GM23338 (cell line): ENCODE results near the gene CCBE1. TPM values are rescaled to one million over a fixed set of nuclear protein-coding genes. Genes with fewer than 3 reads are reported as not detected.

ENCODE experiments used
- ATAC-seq: fragments of 200-7000 bp; cut with Tn5 transposase; 3 replicates; pipeline ENCODE4 v1.9.1; 2020
- DNase-seq: peaks from one replicate; pipeline ENCODE4 v3.0.0-alpha.2; 2015; ENCODE audit warnings: low spot score
- H2AFZ ChIP-seq: fragments of 200-600 bp; sonication (generic); 2 replicates; pipeline ENCODE4 v1.8.0; 2016; ENCODE audit warnings: antibody characterized with exemption, mild to moderate bottlenecking, moderate library complexity
- H3F3A ChIP-seq: fragments of 200-600 bp; sonication (generic); replicated peaks from 2 replicates; pipeline ENCODE4 v1.8.0; 2017; ENCODE audit warnings: antibody characterized with exemption, mixed run types, low read depth
- H3K27ac ChIP-seq: fragments of 200-600 bp; sonication (generic); 2 replicates; pipeline ENCODE4 v1.6.1; 2016; ENCODE audit warnings: low read depth
- H3K27me3 ChIP-seq: fragments of 200-600 bp; sonication (generic); 2 replicates; pipeline ENCODE4 v1.8.0; 2016; ENCODE audit warnings: mild to moderate bottlenecking, mixed run types, moderate library complexity; ENCODE audit not compliant: insufficient read depth
- H3K36me3 ChIP-seq: fragments of 200-600 bp; sonication (generic); 2 replicates; pipeline ENCODE4 v1.8.0; 2016; ENCODE audit warnings: mild to moderate bottlenecking; ENCODE audit not compliant: insufficient read depth
- H3K4me1 ChIP-seq: fragments of 200-600 bp; sonication (generic); 2 replicates; pipeline ENCODE4 v1.8.0; 2016; ENCODE audit warnings: mild to moderate bottlenecking, moderate library complexity; ENCODE audit not compliant: insufficient read depth
- H3K4me2 ChIP-seq: fragments of 200-600 bp; sonication (generic); 2 replicates; pipeline ENCODE4 v1.7.1; 2017; ENCODE audit warnings: mixed run types
- H3K4me3 ChIP-seq: fragments of 200-600 bp; sonication (generic); 2 replicates; pipeline ENCODE4 v1.6.1; 2016; ENCODE audit warnings: mixed run types
- H3K79me2 ChIP-seq: fragments of 200-600 bp; sonication (generic); replicated peaks from 2 replicates; pipeline ENCODE4 v1.8.0; 2017; ENCODE audit warnings: mild to moderate bottlenecking; ENCODE audit not compliant: insufficient read depth
- H3K9me2 ChIP-seq: fragments of 200-600 bp; sonication (generic); 2 replicates; pipeline ENCODE4 v1.8.0; 2017; ENCODE audit not compliant: insufficient read depth
- H4K20me1 ChIP-seq: fragments of 200-600 bp; sonication (generic); replicated peaks from 2 replicates; pipeline ENCODE4 v1.8.0; 2017; ENCODE audit warnings: mild to moderate bottlenecking; ENCODE audit not compliant: insufficient read depth
- H3K27ac Mint-ChIP-seq: 2 replicates; pipeline ENCODE4 v1.8.0; 2020; ENCODE audit warnings: inconsistent platforms, mild to moderate bottlenecking, moderate library complexity, mixed read lengths
- H3K27me3 Mint-ChIP-seq: 3 replicates; pipeline ENCODE4 v1.8.0; 2022; ENCODE audit warnings: low read depth, mild to moderate bottlenecking, moderate library complexity, mixed read lengths, inconsistent platforms; ENCODE audit not compliant: insufficient read depth, poor library complexity
- H3K36me3 Mint-ChIP-seq: 3 replicates; pipeline ENCODE4 v1.8.0; 2021; ENCODE audit warnings: low read depth, mild to moderate bottlenecking, inconsistent platforms, moderate library complexity, mixed read lengths
- H3K4me1 Mint-ChIP-seq: 3 replicates; pipeline ENCODE4 v1.8.0; 2020; ENCODE audit warnings: mild to moderate bottlenecking, inconsistent platforms, mixed read lengths
- H3K4me3 Mint-ChIP-seq: 3 replicates; pipeline ENCODE4 v1.8.0; 2021; ENCODE audit warnings: moderate library complexity, mild to moderate bottlenecking, inconsistent platforms, mixed read lengths
- H3K9me3 Mint-ChIP-seq: 3 replicates; pipeline ENCODE4 v1.8.0; 2020; ENCODE audit warnings: moderate library complexity, mild to moderate bottlenecking, inconsistent platforms, mixed read lengths
- CREB1 ChIP-seq: fragments of 250-450 bp; sonication (Bioruptor Pico); IDR thresholded peaks from 2 replicates; pipeline ENCODE4 v1.5.0; 2020; ENCODE audit warnings: low read depth, mild to moderate bottlenecking, moderate library complexity
- EZH2 ChIP-seq: fragments of 200-600 bp; sonication (generic); IDR thresholded peaks from one replicate; pipeline ENCODE4 v1.8.0; 2017; ENCODE audit warnings: antibody characterized with exemption, mild to moderate bottlenecking, low read depth; ENCODE audit not compliant: unreplicated experiment
- EZH2phosphoT487 ChIP-seq: fragments of 200-600 bp; sonication (generic); IDR thresholded peaks from one replicate; pipeline ENCODE4 v1.8.1; 2018; ENCODE audit warnings: antibody characterized with exemption; ENCODE audit not compliant: unreplicated experiment
- JUNB ChIP-seq: IDR thresholded peaks from one replicate; pipeline ENCODE4 v1.6.1; 2016; ENCODE audit warnings: antibody characterized with exemption; ENCODE audit not compliant: unreplicated experiment
- NANOG ChIP-seq: IDR thresholded peaks from 2 replicates; pipeline ENCODE4 v1.6.1; 2016; ENCODE audit warnings: antibody characterized with exemption, borderline replicate concordance
- POLR2AphosphoS5 ChIP-seq: IDR thresholded peaks from 2 replicates; pipeline ENCODE4 v1.6.1; 2016; ENCODE audit warnings: antibody characterized with exemption, low read depth
- ZNF114 ChIP-seq: fragments of 250-450 bp; sonication (Bioruptor Pico); IDR thresholded peaks from 2 replicates; pipeline ENCODE4 v1.5.0; 2020; ENCODE audit warnings: mild to moderate bottlenecking, moderate library complexity
- ZNF331 ChIP-seq: fragments of 250-450 bp; sonication (Bioruptor Pico); IDR thresholded peaks from 2 replicates; pipeline ENCODE4 v1.5.0; 2020; ENCODE audit warnings: low read depth, mild to moderate bottlenecking, moderate library complexity
- polyA plus RNA-seq: library from polyadenylated mRNA; unstranded; fragments of >200 nt; fragmentation: Nextera tagmentation; extraction: Ambion mirVana; gene quantifications from 2 replicates; pipeline ENCODE4 v1.2.1, GENCODE V29; 2016
- total RNA-seq: library from RNA; depleted of rRNA; stranded (reverse); fragments of >200 nt; shearing (Covaris generic); gene quantifications from 2 replicates; pipeline ENCODE4 v1.2.3, GENCODE V29; 2014
- TF ChIP-seq, protein P1 (sequence below): IDR thresholded peaks from 2 replicates; pipeline ENCODE4 v1.6.1; 2016; ENCODE audit warnings: antibody characterized with exemption
- TF ChIP-seq, protein P2 (sequence below), 2 experiments: fragments of 200-600 bp in 1 of 2; sonication (generic) in 1 of 2; conservative IDR thresholded peaks; 2 replicates each; pipeline versions ENCODE4 v1.5.1 to v1.6.1; 2016 to 2017; ENCODE audit warnings: antibody characterized with exemption in 2 of 2, low read depth in 2 of 2, mild to moderate bottlenecking in 2 of 2, moderate library complexity in 1 of 2
- TF ChIP-seq, protein P3 (sequence below): fragments of 250-450 bp; sonication (Bioruptor Pico); IDR thresholded peaks from 2 replicates; pipeline ENCODE4 v1.5.0; 2020; ENCODE audit warnings: mild to moderate bottlenecking, moderate library complexity

The CCBE1 gene
- total and polyA plus RNA-seq, 2 experiments from 2014 or later: 2.1 to 2.6 TPM

- TF ChIP-seq ZNF114 (no peak), JUNB (no peak), NANOG (no peak), POLR2AphosphoS5 (no peak)
- TF ChIP-seq, protein P1, sequence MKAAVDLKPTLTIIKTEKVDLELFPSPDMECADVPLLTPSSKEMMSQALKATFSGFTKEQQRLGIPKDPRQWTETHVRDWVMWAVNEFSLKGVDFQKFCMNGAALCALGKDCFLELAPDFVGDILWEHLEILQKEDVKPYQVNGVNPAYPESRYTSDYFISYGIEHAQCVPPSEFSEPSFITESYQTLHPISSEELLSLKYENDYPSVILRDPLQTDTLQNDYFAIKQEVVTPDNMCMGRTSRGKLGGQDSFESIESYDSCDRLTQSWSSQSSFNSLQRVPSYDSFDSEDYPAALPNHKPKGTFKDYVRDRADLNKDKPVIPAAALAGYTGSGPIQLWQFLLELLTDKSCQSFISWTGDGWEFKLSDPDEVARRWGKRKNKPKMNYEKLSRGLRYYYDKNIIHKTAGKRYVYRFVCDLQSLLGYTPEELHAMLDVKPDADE: no peak
Observed at GRCh38 chr18:59721931-59722330, 24.7 kb upstream of the CCBE1 start (continued).

DNA sequence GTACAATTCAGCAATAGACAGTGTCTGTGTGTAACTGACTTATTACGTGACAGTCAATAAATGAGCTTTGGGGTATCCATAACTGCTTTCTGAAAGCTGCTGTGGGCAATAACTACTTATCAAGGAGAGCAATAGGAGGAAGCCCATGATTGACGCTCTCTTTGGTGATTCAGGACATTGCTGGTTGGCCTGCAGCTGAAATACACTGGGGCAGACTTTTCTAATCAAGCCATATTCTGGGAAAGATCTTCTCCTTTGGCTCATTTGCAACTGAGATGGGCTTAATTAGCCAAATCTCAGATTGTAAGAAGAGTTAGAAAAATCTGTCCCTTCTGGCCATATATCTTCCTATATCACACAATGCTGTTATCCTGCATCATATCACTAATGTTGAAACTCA is 24.0 kb upstream of the CCBE1 start:
- H3K36me3 Mint-ChIP-seq: no peaks in the 10 kb centered on the region
- no peak overlapping the region for H3K4me3 ChIP-seq
- H2AFZ ChIP-seq: no peak overlapping the region
- no peak overlapping the region for H3K27ac Mint-ChIP-seq
- H3K9me3 Mint-ChIP-seq: no peaks in the 10 kb centered on the region; the same call in 2 of the 3 replicates
- no peaks in the 10 kb centered on the region for H3K79me2 ChIP-seq
- H3K27me3 ChIP-seq: no peaks in the 10 kb centered on the region
- no peak for DNase-seq
- H3K9me2 ChIP-seq: no peaks in the 10 kb centered on the region
- H3K4me2 ChIP-seq: no peak overlapping the region
- H3K4me3 Mint-ChIP-seq: no peak overlapping the region
- no peaks in the 10 kb centered on the region for H3F3A ChIP-seq
- H4K20me1 ChIP-seq: no peaks in the 10 kb centered on the region
- peaks cover 5% of the 10 kb centered on the region for H3K27me3 Mint-ChIP-seq
- H3K4me1 Mint-ChIP-seq: peaks cover 4% of the 10 kb centered on the region; the same call in 2 of the 3 replicates
- ATAC-seq: no peak
- no peak overlapping the region for H3K27ac ChIP-seq
- H3K4me1 ChIP-seq: no peaks in the 10 kb centered on the region; the same call in 1 of the 2 replicates
- no peaks in the 10 kb centered on the region for H3K36me3 ChIP-seq
- no peak for TF ChIP-seq EZH2phosphoT487
- TF ChIP-seq EZH2: no peak
- TF ChIP-seq, protein P2, sequence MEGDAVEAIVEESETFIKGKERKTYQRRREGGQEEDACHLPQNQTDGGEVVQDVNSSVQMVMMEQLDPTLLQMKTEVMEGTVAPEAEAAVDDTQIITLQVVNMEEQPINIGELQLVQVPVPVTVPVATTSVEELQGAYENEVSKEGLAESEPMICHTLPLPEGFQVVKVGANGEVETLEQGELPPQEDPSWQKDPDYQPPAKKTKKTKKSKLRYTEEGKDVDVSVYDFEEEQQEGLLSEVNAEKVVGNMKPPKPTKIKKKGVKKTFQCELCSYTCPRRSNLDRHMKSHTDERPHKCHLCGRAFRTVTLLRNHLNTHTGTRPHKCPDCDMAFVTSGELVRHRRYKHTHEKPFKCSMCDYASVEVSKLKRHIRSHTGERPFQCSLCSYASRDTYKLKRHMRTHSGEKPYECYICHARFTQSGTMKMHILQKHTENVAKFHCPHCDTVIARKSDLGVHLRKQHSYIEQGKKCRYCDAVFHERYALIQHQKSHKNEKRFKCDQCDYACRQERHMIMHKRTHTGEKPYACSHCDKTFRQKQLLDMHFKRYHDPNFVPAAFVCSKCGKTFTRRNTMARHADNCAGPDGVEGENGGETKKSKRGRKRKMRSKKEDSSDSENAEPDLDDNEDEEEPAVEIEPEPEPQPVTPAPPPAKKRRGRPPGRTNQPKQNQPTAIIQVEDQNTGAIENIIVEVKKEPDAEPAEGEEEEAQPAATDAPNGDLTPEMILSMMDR (conservative IDR thresholded peaks at IDR 0.05; ENCODE audit: low read depth in 2 of 2): no peak
- no peak for TF ChIP-seq ZNF114
- TF ChIP-seq NANOG: no peak
- no peak for TF ChIP-seq POLR2AphosphoS5
- TF ChIP-seq, protein P1: no peak
- no peak for TF ChIP-seq CREB1
- TF ChIP-seq JUNB: no peak
- no peak for TF ChIP-seq ZNF331
- TF ChIP-seq, protein P3, sequence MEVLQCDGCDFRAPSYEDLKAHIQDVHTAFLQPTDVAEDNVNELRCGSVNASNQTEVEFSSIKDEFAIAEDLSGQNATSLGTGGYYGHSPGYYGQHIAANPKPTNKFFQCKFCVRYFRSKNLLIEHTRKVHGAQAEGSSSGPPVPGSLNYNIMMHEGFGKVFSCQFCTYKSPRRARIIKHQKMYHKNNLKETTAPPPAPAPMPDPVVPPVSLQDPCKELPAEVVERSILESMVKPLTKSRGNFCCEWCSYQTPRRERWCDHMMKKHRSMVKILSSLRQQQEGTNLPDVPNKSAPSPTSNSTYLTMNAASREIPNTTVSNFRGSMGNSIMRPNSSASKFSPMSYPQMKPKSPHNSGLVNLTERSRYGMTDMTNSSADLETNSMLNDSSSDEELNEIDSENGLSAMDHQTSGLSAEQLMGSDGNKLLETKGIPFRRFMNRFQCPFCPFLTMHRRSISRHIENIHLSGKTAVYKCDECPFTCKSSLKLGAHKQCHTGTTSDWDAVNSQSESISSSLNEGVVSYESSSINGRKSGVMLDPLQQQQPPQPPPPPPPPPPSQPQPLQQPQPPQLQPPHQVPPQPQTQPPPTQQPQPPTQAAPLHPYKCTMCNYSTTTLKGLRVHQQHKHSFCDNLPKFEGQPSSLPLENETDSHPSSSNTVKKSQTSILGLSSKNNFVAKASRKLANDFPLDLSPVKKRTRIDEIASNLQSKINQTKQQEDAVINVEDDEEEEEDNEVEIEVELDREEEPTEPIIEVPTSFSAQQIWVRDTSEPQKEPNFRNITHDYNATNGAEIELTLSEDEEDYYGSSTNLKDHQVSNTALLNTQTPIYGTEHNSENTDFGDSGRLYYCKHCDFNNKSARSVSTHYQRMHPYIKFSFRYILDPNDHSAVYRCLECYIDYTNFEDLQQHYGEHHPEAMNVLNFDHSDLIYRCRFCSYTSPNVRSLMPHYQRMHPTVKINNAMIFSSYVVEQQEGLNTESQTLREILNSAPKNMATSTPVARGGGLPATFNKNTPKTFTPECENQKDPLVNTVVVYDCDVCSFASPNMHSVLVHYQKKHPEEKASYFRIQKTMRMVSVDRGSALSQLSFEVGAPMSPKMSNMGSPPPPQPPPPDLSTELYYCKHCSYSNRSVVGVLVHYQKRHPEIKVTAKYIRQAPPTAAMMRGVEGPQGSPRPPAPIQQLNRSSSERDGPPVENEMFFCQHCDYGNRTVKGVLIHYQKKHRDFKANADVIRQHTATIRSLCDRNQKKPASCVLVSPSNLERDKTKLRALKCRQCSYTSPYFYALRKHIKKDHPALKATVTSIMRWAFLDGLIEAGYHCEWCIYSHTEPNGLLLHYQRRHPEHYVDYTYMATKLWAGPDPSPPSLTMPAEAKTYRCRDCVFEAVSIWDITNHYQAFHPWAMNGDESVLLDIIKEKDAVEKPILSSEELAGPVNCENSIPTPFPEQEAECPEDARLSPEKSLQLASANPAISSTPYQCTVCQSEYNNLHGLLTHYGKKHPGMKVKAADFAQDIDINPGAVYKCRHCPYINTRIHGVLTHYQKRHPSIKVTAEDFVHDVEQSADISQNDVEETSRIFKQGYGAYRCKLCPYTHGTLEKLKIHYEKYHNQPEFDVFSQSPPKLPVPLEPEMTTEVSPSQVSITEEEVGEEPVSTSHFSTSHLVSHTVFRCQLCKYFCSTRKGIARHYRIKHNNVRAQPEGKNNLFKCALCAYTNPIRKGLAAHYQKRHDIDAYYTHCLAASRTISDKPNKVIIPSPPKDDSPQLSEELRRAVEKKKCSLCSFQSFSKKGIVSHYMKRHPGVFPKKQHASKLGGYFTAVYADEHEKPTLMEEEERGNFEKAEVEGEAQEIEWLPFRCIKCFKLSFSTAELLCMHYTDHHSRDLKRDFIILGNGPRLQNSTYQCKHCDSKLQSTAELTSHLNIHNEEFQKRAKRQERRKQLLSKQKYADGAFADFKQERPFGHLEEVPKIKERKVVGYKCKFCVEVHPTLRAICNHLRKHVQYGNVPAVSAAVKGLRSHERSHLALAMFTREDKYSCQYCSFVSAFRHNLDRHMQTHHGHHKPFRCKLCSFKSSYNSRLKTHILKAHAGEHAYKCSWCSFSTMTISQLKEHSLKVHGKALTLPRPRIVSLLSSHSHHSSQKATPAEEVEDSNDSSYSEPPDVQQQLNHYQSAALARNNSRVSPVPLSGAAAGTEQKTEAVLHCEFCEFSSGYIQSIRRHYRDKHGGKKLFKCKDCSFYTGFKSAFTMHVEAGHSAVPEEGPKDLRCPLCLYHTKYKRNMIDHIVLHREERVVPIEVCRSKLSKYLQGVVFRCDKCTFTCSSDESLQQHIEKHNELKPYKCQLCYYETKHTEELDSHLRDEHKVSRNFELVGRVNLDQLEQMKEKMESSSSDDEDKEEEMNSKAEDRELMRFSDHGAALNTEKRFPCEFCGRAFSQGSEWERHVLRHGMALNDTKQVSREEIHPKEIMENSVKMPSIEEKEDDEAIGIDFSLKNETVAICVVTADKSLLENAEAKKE (CRISPR knock-in tag): no peak
